ACHN (cell line): Measurements from ENCODE around the gene MAGOHB.
A peak's percentile ranks its signal among the peaks of the same experiment; 100 is the strongest.

Experiments
- DNase-seq: peaks from one replicate; pipeline ENCODE4 v3.0.0-alpha.2; 2015
- in situ Hi-C: cut with HindIII; loops from 2 replicates; pipeline ENCODE4 v1.10.0; 2017; ENCODE audit warnings: low sequenced_read_pairs, low pct_ligation_motif_present, low pct_unique_long_range_greater_than_20kb

MAGOHB gene

GRCh38 chr12:10562306-10562933 lies 51.0 kb downstream of the MAGOHB start:
- DNase-seq = peak; percentile 66
- in situ Hi-C loops = no loop called here

- in situ Hi-C loops = no loop called here
- DNase-seq = no peak
These were observed 54.2 kb downstream of the MAGOHB start for GRCh38 chr12:10559244-10559643.

- DNase-seq = no peak
- in situ Hi-C loops = no loop called here
These were observed 54.6 kb downstream of the MAGOHB start for GRCh38 chr12:10558789-10559188.

- DNase-seq = no peak
- in situ Hi-C loops = no loop called here
These were observed 55.1 kb downstream of the MAGOHB start for GRCh38 chr12:10558301-10558700.

GRCh38 chr12:10557766-10558165 lies 55.6 kb downstream of the MAGOHB start:
- in situ Hi-C loops = no loop called here

GRCh38 chr12:10557329-10557728 lies 56.1 kb downstream of the MAGOHB start:
- no peak for DNase-seq
- in situ Hi-C loops = no loop called here

More at GRCh38 chr12:10557766-10558165, 55.6 kb downstream of the MAGOHB start:
- no peak for DNase-seq

GRCh38 chr12:10554756-10555481 lies 58.5 kb downstream of the MAGOHB start:
- no peak for DNase-seq
- in situ Hi-C loops = no loop called here

- no peak for DNase-seq
- in situ Hi-C loops = no loop called here
These were observed 59.1 kb downstream of the MAGOHB start for GRCh38 chr12:10554228-10554755.
